HG03432 (cell line): ENCODE results near the gene WSCD1.

Experiments used
- ATAC-seq: cut with Tn5 transposase; IDR thresholded peaks from one replicate; pipeline ENCODE4 v1.9.1; 2021; ENCODE audit warnings: mild to moderate bottlenecking, moderate library complexity; ENCODE audit not compliant: unreplicated experiment

The WSCD1 gene

GRCh38 chr17:6104956-6105648 lies 34.9 kb downstream of the WSCD1 start:
- no peak for ATAC-seq

- ATAC-seq: no peak
These were observed 35.4 kb downstream of the WSCD1 start for GRCh38 chr17:6105649-6106007.

- no peak for ATAC-seq
These were observed 36.0 kb downstream of the WSCD1 start for GRCh38 chr17:6106212-6106611.

GRCh38 chr17:6107791-6108190 lies 37.6 kb downstream of the WSCD1 start:
- ATAC-seq: no peak

GRCh38 chr17:6108382-6108781 lies 38.2 kb downstream of the WSCD1 start:
- ATAC-seq: no peak

- ATAC-seq: no peak
These were observed 38.8 kb downstream of the WSCD1 start for GRCh38 chr17:6108987-6109386.

- no peak for ATAC-seq
These were observed 39.4 kb downstream of the WSCD1 start for GRCh38 chr17:6109536-6109935.

GRCh38 chr17:6110088-6110487 lies 39.9 kb downstream of the WSCD1 start:
- no peak for ATAC-seq

GRCh38 chr17:6110592-6110991 lies 40.4 kb downstream of the WSCD1 start:
- ATAC-seq: no peak

- no peak for ATAC-seq
These were observed 50.2 kb downstream of the WSCD1 start for GRCh38 chr17:6120351-6120750.

- no peak for ATAC-seq
These were observed 54.7 kb downstream of the WSCD1 start for GRCh38 chr17:6124856-6125255.

- ATAC-seq: no peak
These were observed 56.6 kb downstream of the WSCD1 start for GRCh38 chr17:6126768-6127167.

- ATAC-seq: no peak
These were observed 64.5 kb downstream of the WSCD1 start for GRCh38 chr17:6134721-6135120.

GRCh38 chr17:6135236-6135635 lies 65.1 kb downstream of the WSCD1 start:
- no peak for ATAC-seq

- no peak for ATAC-seq
These were observed 65.8 kb downstream of the WSCD1 start for GRCh38 chr17:6135996-6136395.

- no peak for ATAC-seq
These were observed 67.7 kb downstream of the WSCD1 start for GRCh38 chr17:6137716-6138502.

GRCh38 chr17:6138761-6139446 lies 68.7 kb downstream of the WSCD1 start:
- ATAC-seq: no peak

- no peak for ATAC-seq
These were observed 69.3 kb downstream of the WSCD1 start for GRCh38 chr17:6139447-6139832.

- ATAC-seq: no peak
These were observed 70.0 kb downstream of the WSCD1 start for GRCh38 chr17:6140188-6140587.

- ATAC-seq: no peak
These were observed 70.7 kb downstream of the WSCD1 start for GRCh38 chr17:6140728-6141330.

- no peak for ATAC-seq
These were observed 72.5 kb downstream of the WSCD1 start for GRCh38 chr17:6142701-6143100.

- no peak for ATAC-seq
These were observed 75.8 kb downstream of the WSCD1 start for GRCh38 chr17:6145946-6146345.
